ENCODE measurements around the gene CELA2B.

DNA sequence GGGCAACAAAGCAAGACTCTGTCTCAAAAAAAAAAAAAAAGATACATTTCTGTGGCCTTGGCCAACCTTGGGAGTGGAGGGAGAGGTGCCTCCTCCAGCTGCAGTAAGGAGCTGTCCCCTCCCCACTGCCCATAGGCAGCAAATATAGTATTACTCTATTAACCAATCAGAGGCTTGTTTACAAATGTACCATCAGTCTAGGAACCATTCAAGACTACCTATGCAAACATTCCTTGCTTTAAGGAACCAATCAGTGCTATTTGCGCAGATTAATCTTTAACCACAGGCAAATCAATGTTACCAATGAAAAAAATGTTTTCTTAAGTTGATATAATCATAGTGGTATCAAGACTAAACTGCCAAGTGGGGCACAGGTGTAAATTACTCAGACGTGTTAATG lies 18.3 kb upstream of the CELA2B start:
- TF ChIP-seq EZH2phosphoT487 (IDR thresholded peaks at IDR 0.05; ENCODE audit: borderline replicate concordance, low read depth, low read length): no peak
- TF ChIP-seq, protein P1, sequence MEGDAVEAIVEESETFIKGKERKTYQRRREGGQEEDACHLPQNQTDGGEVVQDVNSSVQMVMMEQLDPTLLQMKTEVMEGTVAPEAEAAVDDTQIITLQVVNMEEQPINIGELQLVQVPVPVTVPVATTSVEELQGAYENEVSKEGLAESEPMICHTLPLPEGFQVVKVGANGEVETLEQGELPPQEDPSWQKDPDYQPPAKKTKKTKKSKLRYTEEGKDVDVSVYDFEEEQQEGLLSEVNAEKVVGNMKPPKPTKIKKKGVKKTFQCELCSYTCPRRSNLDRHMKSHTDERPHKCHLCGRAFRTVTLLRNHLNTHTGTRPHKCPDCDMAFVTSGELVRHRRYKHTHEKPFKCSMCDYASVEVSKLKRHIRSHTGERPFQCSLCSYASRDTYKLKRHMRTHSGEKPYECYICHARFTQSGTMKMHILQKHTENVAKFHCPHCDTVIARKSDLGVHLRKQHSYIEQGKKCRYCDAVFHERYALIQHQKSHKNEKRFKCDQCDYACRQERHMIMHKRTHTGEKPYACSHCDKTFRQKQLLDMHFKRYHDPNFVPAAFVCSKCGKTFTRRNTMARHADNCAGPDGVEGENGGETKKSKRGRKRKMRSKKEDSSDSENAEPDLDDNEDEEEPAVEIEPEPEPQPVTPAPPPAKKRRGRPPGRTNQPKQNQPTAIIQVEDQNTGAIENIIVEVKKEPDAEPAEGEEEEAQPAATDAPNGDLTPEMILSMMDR (conservative IDR thresholded peaks at IDR 0.05; ENCODE audit: low read length): no peak

All from OCI-LY7 (cell line).